Tibial nerve (tissue), 3 donors: ENCODE measurements around the gene DIP2C.

ENCODE experiments used
- CTCF ChIP-seq, 5 experiments: fragments of 200-600 bp in 3 of 5; fragments of 450-650 bp in 2 of 5; sonication (generic) in 3 of 5; IDR thresholded peaks; one replicate each; pipeline ENCODE4 v1.5.1; 2016 to 2019; ENCODE audit warnings: antibody characterized with exemption in 5 of 5, mild to moderate bottlenecking in 3 of 5, moderate library complexity in 2 of 5
- POLR2A ChIP-seq, 2 donors: fragments of 450-650 bp; IDR thresholded peaks; one replicate each; pipeline ENCODE4 v1.6.1; 2017; ENCODE audit warnings: antibody characterized with exemption in 2 of 2, mild to moderate bottlenecking in 2 of 2, moderate library complexity in 2 of 2

GRCh38 chr10:598415-599170, 90.9 kb downstream of the DIP2C start:
- TF ChIP-seq CTCF (IDR thresholded peaks at IDR 0.05): no peak
- no peak for TF ChIP-seq POLR2A (IDR thresholded peaks at IDR 0.05)
